Epithelial cell of proximal tubule (primary cell): ENCODE data around the gene CPAMD8. TPM values are rescaled to one million over a fixed set of nuclear protein-coding genes. Genes with fewer than 3 reads are reported as not detected.

Experiments used
- DNase-seq: peaks from one replicate; pipeline ENCODE4 v3.0.0-alpha.2; 2011; ENCODE audit warnings: low read depth
- H3K4me3 ChIP-seq: 2 replicates; pipeline ENCODE4 v1.5.1; 2011; ENCODE audit warnings: low read depth, mild to moderate bottlenecking, low read length
- total RNA-seq: library from RNA; depleted of rRNA; stranded (reverse); fragments of >200 nt; gene quantifications from 2 replicates; pipeline ENCODE4 v1.2.3, GENCODE V29; 2015
- TF ChIP-seq, protein P1 (sequence below): conservative IDR thresholded peaks from 2 replicates; pipeline ENCODE4 v1.5.1; 2012; ENCODE audit warnings: low read depth, mild to moderate bottlenecking, low read length

CPAMD8 gene
- total RNA-seq, 1 donor from 2014 or later: 8.2 TPM

DNA sequence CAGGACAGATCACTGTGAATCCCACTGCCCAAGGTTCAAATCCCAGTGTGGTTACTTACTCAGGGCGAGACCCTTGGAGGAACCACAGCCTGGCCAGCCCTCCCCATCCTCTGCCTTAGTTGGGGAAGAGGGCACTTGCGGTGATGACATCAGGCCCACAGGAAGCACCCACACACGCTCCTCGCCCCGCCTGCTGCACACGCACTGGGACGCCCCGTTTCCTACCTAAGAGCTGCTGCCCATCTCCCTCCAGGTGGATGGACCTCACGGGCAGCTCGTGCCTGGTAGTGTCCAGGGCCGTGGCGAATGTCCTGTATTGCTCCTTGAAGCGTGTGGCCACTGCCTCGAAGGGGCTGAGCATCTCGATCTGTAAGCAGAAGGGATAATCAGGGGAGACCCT lies 29.0 kb upstream of the CPAMD8 start:
- DNase-seq: no peak
- TF ChIP-seq, protein P1, sequence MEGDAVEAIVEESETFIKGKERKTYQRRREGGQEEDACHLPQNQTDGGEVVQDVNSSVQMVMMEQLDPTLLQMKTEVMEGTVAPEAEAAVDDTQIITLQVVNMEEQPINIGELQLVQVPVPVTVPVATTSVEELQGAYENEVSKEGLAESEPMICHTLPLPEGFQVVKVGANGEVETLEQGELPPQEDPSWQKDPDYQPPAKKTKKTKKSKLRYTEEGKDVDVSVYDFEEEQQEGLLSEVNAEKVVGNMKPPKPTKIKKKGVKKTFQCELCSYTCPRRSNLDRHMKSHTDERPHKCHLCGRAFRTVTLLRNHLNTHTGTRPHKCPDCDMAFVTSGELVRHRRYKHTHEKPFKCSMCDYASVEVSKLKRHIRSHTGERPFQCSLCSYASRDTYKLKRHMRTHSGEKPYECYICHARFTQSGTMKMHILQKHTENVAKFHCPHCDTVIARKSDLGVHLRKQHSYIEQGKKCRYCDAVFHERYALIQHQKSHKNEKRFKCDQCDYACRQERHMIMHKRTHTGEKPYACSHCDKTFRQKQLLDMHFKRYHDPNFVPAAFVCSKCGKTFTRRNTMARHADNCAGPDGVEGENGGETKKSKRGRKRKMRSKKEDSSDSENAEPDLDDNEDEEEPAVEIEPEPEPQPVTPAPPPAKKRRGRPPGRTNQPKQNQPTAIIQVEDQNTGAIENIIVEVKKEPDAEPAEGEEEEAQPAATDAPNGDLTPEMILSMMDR: no peak
- H3K4me3 ChIP-seq: no peak overlapping the region

DNA sequence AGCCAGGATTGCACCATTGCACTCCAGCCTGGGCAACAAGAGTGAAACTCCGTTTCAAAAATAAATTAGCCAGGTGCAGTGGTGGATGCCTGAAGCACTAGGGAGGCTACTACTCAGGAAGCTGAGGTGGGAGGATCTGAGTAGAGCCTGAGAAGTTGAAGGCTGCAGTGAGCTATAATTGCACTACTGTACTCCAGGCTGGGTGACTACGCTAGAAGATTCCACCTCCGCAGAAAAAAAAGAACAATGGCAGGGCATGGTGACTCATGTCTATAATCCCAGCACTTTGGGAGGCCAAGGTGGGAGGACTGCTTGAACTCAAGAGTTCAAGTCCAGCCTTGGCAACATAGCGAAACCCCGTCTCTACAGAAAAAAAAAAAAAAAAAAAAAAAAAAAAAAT lies 28.1 kb upstream of the CPAMD8 start:
- DNase-seq: no peak

DNA sequence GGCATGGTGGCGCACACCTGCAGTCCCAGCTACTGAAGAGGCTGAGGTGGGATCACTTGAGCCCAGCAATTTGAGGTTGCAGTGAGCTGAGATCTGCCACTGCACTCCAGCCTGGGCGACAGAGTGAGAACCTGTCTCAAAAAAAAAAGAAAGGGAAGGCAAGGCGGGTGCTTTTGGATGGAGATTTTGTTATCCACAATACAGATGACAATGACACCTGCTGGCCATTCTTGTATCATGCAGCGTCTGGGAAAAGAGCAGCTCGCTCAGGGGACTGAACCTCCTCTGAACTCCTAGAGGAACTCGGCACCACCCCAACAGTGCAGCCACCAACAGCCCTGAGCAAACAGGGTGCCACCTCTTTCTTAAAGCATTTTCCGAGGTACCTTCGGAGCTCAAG lies 25.8 kb upstream of the CPAMD8 start:
- H3K4me3 ChIP-seq: no peak overlapping the region
- DNase-seq: no peak
- TF ChIP-seq, protein P1: peak; percentile 72

More for the DNA sequence above, 28.1 kb upstream of the CPAMD8 start:
- H3K4me3 ChIP-seq: no peak overlapping the region
- TF ChIP-seq, protein P1: no peak

DNA sequence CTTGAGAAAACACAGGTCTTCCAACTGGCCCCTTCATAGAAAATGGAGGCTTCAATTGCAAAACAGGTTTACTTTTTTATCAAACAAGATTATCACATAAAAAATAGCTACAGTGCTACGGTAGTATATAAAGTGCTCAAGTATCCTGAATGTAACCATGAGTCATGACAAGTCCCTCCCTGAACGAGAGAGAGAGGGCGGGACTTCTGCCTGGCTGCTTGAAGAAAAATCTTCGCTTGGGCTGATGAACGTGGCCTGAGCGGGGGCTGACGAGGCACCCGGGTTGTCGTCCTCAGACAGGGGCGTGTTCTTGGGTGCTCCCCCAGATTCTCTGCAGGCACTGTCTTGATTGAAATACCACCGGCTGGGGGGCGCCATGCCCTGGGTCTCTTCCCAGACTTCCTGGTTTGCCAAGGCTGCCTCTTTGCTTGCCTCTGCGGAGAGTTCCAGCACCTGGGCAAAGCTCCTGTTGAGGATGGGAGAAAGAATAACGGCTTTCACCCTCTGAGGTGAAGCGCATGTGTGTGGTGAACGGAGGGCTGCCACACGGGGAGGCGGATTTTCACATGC lies 23.2 kb upstream of the CPAMD8 start:
- DNase-seq: no peak
- no peak overlapping the region for H3K4me3 ChIP-seq
- TF ChIP-seq, protein P1: no peak

DNA sequence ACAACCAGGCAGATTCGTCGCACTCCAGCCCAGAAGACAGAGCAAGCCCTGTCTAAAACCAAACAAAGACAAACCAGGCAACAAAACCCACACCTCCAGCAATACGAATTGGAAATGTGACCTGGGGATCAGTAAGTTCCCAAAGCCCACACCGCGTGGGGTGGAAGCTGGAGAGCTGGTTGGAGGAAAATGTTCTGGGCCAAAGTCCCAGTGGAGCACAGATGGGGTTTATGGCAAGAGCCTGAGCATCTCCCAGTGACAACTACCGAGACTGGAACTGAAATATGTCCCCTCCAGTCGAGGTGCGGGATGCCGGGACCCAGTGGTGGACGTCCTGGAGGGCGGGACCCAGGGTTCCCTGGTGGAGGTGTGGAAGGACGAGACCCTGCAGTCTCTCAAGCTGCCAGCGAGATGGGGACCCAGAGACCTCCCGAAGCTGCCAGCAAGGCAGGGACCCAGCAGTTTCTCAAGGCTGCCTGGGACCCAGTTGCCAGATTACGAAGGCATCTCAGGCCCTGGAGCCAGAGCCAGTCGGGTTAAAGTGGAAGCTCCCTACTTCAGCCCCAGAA lies 22.4 kb upstream of the CPAMD8 start:
- TF ChIP-seq, protein P1: no peak
- no peak for DNase-seq
- H3K4me3 ChIP-seq: no peak overlapping the region

DNA sequence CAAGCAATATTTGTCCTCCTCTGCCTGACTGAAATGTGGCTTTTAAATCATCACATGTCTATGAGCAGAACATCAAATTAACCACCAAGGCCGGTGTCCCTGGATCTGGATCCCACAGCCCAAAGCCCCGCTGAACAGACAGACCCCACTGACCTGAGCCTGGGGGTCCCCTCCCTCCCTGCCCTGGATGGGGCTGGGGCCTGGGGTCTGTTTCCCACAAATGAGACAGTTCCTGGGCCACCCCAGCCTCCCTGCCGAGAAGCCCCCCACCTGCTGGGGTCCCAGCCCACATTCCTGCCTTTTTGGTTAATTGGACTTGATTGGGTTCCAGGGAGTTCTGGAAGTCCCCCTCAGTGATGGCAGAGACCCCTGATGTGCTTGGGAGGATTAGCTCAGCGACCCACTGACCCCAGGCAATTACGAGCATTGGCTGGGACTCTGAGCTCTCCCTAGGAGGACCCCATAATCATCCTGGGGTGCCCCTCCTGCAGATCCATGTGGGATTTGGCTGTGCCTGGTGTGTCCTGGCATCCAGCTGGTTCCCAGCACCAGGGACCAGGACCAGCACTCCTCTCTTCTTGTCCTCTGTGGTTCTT lies 19.4 kb upstream of the CPAMD8 start:
- DNase-seq: no peak
- no peak overlapping the region for H3K4me3 ChIP-seq
- TF ChIP-seq, protein P1: no peak

DNA sequence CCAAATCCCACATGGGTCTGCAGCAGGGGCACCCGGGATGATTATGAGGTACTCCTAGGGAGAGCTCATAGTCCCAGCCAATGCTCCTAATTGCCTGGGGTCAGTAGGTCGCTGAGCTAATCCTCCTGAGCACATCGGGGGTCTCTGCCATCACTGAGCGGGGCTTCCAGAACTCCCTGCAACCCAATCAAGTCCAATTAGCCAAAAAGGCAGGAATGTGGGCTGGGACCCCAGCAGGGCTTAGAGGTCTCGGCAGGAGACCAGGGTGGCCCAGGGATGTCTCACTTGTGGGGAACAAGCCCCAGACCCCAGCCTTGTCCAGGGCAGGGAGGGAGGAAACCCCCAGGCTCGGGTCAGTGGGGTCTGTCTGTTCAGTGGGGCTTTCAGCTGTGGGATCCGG lies 17.1 kb upstream of the CPAMD8 start:
- no peak for DNase-seq
- TF ChIP-seq, protein P1: no peak

More for the DNA sequence above, 17.1 kb upstream of the CPAMD8 start:
- H3K4me3 ChIP-seq: no peak overlapping the region
